HL-60 (cell line): ENCODE data around the gene TMPRSS2.

Experiments used
- DNase-seq, 2 experiments: peaks; one replicate each; pipeline ENCODE4 v3.0.0-alpha.2; 2010 to 2020; ENCODE audit warnings: low read depth in 1 of 2, low spot score in 1 of 2
- H3K27ac ChIP-seq: fragments of 250-450 bp; sonication (Bioruptor Pico); replicated peaks from 2 replicates; pipeline ENCODE4 v1.5.1; 2020; ENCODE audit warnings: mild to moderate bottlenecking, moderate library complexity
- H3K27me3 ChIP-seq: fragments of 250-450 bp; sonication (Bioruptor Pico); 2 replicates; pipeline ENCODE4 v1.5.1; 2021; ENCODE audit warnings: mild to moderate bottlenecking, moderate library complexity; ENCODE audit not compliant: insufficient read depth, poor library complexity, severe bottlenecking
- H3K4me3 ChIP-seq: replicated peaks from 2 replicates; pipeline ENCODE4 v1.5.1; 2011; ENCODE audit warnings: mild to moderate bottlenecking, control low read depth, low read length; ENCODE audit not compliant: insufficient read depth
- GABPA ChIP-seq: IDR thresholded peaks from 2 replicates; pipeline ENCODE4 v1.6.1; 2012; ENCODE audit warnings: low read depth
- POLR2AphosphoS5 ChIP-seq: IDR thresholded peaks from 2 replicates; pipeline ENCODE4 v1.6.1; 2012; ENCODE audit warnings: low read depth
- REST ChIP-seq: IDR thresholded peaks from 2 replicates; pipeline ENCODE4 v1.6.1; 2012; ENCODE audit warnings: low read depth; ENCODE audit not compliant: insufficient replicate concordance
- SPI1 ChIP-seq: IDR thresholded peaks from 2 replicates; pipeline ENCODE4 v1.6.1; 2012; ENCODE audit warnings: low read depth, mild to moderate bottlenecking, borderline replicate concordance
- TF ChIP-seq, protein P1 (sequence below): IDR thresholded peaks from one replicate; pipeline ENCODE4 v1.5.1; 2011; ENCODE audit warnings: low read length, control low read depth, inconsistent platforms; ENCODE audit not compliant: insufficient read depth

Gene TMPRSS2

DNA sequence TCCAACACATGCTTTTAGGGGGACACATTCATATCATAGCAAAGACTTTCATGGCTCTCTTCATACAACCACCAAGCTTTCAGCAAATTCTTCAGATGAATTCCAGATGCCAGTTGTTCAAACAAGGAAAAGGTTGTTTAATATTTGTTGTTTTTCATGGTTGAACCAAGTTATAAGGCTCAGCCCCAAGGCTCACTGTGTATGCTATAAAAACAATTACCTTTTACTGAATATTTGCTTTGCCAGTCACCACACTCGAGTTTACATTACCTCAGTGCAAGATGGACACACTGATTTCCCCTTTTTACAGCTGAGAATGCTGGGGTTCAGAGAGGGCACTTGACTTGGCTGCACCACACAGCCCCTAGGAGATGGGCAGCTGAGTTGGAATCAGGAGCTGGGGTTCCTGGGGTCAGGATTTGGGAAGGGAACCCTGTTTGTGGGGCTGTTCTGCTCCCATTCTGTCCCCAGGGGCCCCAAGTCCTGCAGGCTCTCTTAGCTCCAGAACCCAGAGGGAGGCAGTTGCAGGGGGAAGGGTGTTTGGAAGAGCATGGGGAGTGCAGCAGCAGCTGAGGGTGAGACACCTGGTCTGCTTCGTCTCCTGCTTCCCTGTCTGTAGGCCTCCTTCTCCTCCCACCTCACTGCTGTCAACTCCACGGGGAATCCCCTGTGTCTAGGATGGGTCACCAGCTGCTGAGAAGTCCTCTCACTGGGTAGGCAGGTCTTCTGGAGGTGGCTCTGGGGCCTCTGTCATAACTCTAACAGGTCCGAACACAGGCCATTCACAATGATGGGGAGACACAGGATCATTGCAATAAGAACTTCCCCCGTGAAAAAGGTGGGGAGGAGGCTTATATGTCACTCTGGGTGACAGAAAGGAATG, 12.8 kb upstream of the TMPRSS2 start:
- TF ChIP-seq REST (no peak), GABPA (no peak), POLR2AphosphoS5 (no peak), SPI1 (no peak)
- TF ChIP-seq, protein P1, sequence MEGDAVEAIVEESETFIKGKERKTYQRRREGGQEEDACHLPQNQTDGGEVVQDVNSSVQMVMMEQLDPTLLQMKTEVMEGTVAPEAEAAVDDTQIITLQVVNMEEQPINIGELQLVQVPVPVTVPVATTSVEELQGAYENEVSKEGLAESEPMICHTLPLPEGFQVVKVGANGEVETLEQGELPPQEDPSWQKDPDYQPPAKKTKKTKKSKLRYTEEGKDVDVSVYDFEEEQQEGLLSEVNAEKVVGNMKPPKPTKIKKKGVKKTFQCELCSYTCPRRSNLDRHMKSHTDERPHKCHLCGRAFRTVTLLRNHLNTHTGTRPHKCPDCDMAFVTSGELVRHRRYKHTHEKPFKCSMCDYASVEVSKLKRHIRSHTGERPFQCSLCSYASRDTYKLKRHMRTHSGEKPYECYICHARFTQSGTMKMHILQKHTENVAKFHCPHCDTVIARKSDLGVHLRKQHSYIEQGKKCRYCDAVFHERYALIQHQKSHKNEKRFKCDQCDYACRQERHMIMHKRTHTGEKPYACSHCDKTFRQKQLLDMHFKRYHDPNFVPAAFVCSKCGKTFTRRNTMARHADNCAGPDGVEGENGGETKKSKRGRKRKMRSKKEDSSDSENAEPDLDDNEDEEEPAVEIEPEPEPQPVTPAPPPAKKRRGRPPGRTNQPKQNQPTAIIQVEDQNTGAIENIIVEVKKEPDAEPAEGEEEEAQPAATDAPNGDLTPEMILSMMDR = no peak
- no peak for DNase-seq
- no peaks in the 10 kb centered on the region for H3K27me3 ChIP-seq
- no peak overlapping the region for H3K4me3 ChIP-seq
- H3K27ac ChIP-seq = no peak overlapping the region

GRCh38 chr21:41519806-41520559, 12.0 kb upstream of the TMPRSS2 start:
- TF ChIP-seq GABPA = no peak
- TF ChIP-seq, protein P1 = no peak
- no peak for TF ChIP-seq REST
- no peak for DNase-seq
- Histone ChIP-seq H3K27ac (no peak overlapping the region), H3K27me3 (no peaks in the 10 kb centered on the region), H3K4me3 (no peak overlapping the region)

- no peak for TF ChIP-seq SPI1
- TF ChIP-seq, protein P1 = no peak
- no peak for TF ChIP-seq POLR2AphosphoS5
- TF ChIP-seq GABPA = no peak
- TF ChIP-seq REST = no peak
- no peaks in the 10 kb centered on the region for H3K27me3 ChIP-seq
- H3K4me3 ChIP-seq = no peak overlapping the region
- DNase-seq = no peak
- H3K27ac ChIP-seq = no peak overlapping the region
Observed at GRCh38 chr21:41518757-41519156, 10.8 kb upstream of the TMPRSS2 start.
